ENCODE results near the gene FN3K.

FN3K gene

GRCh38 chr17:82797061-82797460 is 61.6 kb downstream of the FN3K start:
- no peak for DNase-seq

- DNase-seq = no peak
These were observed 63.3 kb downstream of the FN3K start for GRCh38 chr17:82798752-82799151.

DNA sequence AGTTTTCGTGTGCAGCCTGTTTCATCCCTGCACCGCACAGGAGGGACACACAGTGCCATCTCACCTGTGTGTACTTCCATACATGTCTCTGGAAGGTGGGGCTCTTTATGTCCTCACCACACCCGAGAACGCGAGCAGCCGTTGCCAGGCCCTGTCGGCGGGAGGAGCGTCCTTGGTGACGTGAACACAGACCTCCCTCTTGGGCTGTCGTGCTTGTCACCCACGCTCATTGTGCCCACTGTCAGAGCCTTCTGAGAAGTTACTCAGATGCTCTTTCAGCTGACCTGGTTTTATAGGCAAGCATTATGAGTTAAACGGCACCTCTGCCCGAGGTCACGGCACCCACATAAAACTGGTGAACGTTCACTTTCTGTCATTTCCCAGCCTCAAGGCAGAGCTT is 64.2 kb downstream of the FN3K start:
- no peak for DNase-seq

All from NCI-H1105 treated with DMSO at 0.1 percent for 48 hours (cell line).